DND-41 (cell line): ENCODE data around the gene GCDH.

Experiments
- CTCF ChIP-seq: IDR thresholded peaks from 2 replicates; pipeline ENCODE4 v1.5.1; 2012; ENCODE audit warnings: borderline replicate concordance, low read length, moderate library complexity, mild to moderate bottlenecking; ENCODE audit not compliant: poor library complexity, severe bottlenecking; ENCODE audit errors: extremely low read depth
- EZH2 ChIP-seq: IDR thresholded peaks from 3 replicates; pipeline ENCODE4 v1.6.1; 2012; ENCODE audit warnings: borderline replicate concordance, low read depth, mild to moderate bottlenecking, moderate library complexity, low read length, inconsistent platforms; ENCODE audit not compliant: severe bottlenecking

- TF ChIP-seq CTCF, result no peak
- TF ChIP-seq EZH2, result no peak
These were observed 25.1 kb upstream of the GCDH start for GRCh38 chr19:12865746-12866415.
